GM18505 (cell line): Measurements from ENCODE around the gene DCAF11.

ENCODE experiments used
- ATAC-seq: cut with Tn5 transposase; IDR thresholded peaks from one replicate; pipeline ENCODE4 v1.9.1; 2021; ENCODE audit not compliant: unreplicated experiment
- POLR2A ChIP-seq: IDR thresholded peaks from 4 replicates; pipeline ENCODE4 v1.6.1; 2011; ENCODE audit warnings: borderline replicate concordance; ENCODE audit not compliant: insufficient read depth, insufficient read length; ENCODE audit errors: extremely low read depth

The DCAF11 gene

DNA sequence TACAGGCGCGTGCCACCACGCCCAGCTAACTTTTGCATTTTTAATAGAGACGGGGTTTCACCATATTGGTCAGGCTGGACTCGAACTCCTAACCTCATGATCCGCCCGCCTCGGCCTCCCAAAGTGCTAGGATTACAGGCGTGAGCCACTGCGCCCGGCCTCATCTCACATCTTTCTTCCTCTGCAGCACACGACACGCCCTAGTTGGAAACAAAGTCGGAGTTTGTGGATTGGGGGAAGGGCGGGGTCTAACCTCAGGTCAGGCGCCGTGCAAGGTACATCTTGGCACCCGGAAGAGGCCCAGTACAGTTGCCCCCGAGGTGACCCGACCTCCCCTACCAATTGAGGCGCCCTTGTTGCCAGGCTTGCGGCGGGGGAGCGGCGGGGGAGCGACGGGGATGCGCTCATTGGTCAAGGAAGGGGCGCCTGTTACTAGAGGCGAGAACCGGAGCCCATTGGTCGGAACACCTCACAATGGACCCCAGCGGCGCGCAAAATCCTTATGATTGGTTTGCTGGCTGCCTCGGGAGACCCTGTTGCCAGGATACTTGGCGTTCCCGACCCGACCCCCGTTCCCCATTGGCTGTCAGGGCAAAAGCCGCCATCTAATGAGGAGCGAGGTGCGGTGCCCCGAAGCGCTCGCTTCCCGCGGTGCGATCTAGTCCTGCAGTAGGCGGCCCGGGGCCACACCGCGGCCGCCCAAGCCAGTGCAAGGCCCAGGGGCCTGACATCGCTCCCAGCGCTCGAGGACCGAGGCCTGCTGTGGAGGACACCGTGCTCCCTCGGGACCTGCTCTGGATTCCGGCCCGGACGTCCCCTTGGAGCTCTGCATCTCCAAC is 57.1 kb downstream of the DCAF11 start, which contains the start of gene REC8:
Gene REC8 (plus strand): TSS at position 659 of the 839 bp plus-strand sequence. CDS start 473 bp downstream, outside the sequence.
- TF ChIP-seq POLR2A: peak; percentile 44

GRCh38 chr14:24172261-24172860 is 57.8 kb downstream of the DCAF11 start:
- TF ChIP-seq POLR2A: no peak
- no peak for ATAC-seq

More for the DNA sequence above, 57.1 kb downstream of the DCAF11 start, which contains the start of gene REC8:
- peak; percentile 83 for ATAC-seq

- TF ChIP-seq POLR2A: no peak
- no peak for ATAC-seq
Observed at GRCh38 chr14:24172871-24173281, 58.3 kb downstream of the DCAF11 start.
